Gastrocnemius medialis (tissue), 4 donors: ENCODE measurements around the gene ADAMTSL5. TPM values are rescaled to one million over a fixed set of nuclear protein-coding genes. Genes with fewer than 3 reads are reported as not detected.

Source experiments
- ATAC-seq, 2 donors: fragments of 150-250 bp; one replicate each; pipeline ENCODE4 v1.9.1; 2016
- DNase-seq, 2 donors: peaks; one replicate each; pipeline ENCODE4 v3.0.0-alpha.2; 2019
- H3K27ac ChIP-seq, 4 donors: fragments of 200-600 bp; sonication (generic); 1 replicate in 1 of 4; 2 replicates in 3 of 4; pipeline ENCODE4 v1.5.1; 2016 to 2018; ENCODE audit warnings: mild to moderate bottlenecking in 2 of 4, moderate library complexity in 1 of 4
- H3K27me3 ChIP-seq, 3 donors: fragments of 200-600 bp; sonication (generic) in 2 of 3; 1 replicate in 1 of 3; 2 replicates in 2 of 3; pipeline versions ENCODE4 v1.5.1 to v1.6.0; 2016 to 2019; ENCODE audit warnings: mild to moderate bottlenecking in 1 of 3, moderate library complexity in 1 of 3
- H3K36me3 ChIP-seq, 2 donors: fragments of 200-600 bp; sonication (generic) in 1 of 2; one replicate each; pipeline ENCODE4 v1.5.1; 2017 to 2018
- H3K4me1 ChIP-seq, 2 donors: fragments of 200-600 bp; sonication (generic) in 1 of 2; one replicate each; pipeline ENCODE4 v1.5.1; 2016 to 2017; ENCODE audit warnings: mild to moderate bottlenecking in 2 of 2
- H3K4me3 ChIP-seq, 4 donors: fragments of 200-600 bp; sonication (generic) in 3 of 4; 1 replicate in 1 of 4; 2 replicates in 3 of 4; pipeline ENCODE4 v1.5.1; 2016 to 2019; ENCODE audit warnings: mild to moderate bottlenecking in 2 of 4
- H3K9me3 ChIP-seq, 3 donors: fragments of 200-600 bp; sonication (generic) in 2 of 3; 1 replicate in 1 of 3; 2 replicates in 2 of 3; pipeline ENCODE4 v1.5.1; 2016 to 2019
- POLR2A ChIP-seq, 2 donors: fragments of 450-650 bp; IDR thresholded peaks; one replicate each; pipeline ENCODE4 v1.6.1; 2017; ENCODE audit warnings: antibody characterized with exemption in 2 of 2, mild to moderate bottlenecking in 2 of 2, moderate library complexity in 2 of 2
- in situ Hi-C, 4 donors: fragments of 200-750 bp; cut with MboI; loops; one replicate each; pipeline versions ENCODE4 v1.15.0 to v1.8.0; 2017; ENCODE audit warnings: low sequenced_read_pairs in 4 of 4
- intact Hi-C: fragments of 100-400 bp; cut with DNase I; formaldehyde crosslinking; loops from one replicate; pipeline ENCODE4 v1.15.1; 2023; ENCODE audit warnings: low total_unique reads
- total RNA-seq, 4 donors: library from RNA; depleted of rRNA; stranded (reverse); fragments of >200 nt; gene quantifications; one replicate each; pipeline versions ENCODE4 v1.1.0 to v1.2.3, GENCODE V29; 2016
- TF ChIP-seq, protein P1 (sequence below), 5 experiments: fragments of 450-650 bp in 3 of 5; fragments of 200-600 bp in 2 of 5; sonication (generic) in 2 of 5; IDR thresholded peaks in 4 of 5; conservative IDR thresholded peaks in 1 of 5; 1 replicate in 4 of 5; 2 replicates in 1 of 5; pipeline ENCODE4 v1.5.1; 2016 to 2019; ENCODE audit warnings: antibody characterized with exemption in 5 of 5, mild to moderate bottlenecking in 3 of 5, moderate library complexity in 3 of 5

ADAMTSL5 gene
- total RNA-seq, 4 donors from 2014 or later = 0.41 to 6.5 (median 3.0) TPM

- TF ChIP-seq, protein P1, sequence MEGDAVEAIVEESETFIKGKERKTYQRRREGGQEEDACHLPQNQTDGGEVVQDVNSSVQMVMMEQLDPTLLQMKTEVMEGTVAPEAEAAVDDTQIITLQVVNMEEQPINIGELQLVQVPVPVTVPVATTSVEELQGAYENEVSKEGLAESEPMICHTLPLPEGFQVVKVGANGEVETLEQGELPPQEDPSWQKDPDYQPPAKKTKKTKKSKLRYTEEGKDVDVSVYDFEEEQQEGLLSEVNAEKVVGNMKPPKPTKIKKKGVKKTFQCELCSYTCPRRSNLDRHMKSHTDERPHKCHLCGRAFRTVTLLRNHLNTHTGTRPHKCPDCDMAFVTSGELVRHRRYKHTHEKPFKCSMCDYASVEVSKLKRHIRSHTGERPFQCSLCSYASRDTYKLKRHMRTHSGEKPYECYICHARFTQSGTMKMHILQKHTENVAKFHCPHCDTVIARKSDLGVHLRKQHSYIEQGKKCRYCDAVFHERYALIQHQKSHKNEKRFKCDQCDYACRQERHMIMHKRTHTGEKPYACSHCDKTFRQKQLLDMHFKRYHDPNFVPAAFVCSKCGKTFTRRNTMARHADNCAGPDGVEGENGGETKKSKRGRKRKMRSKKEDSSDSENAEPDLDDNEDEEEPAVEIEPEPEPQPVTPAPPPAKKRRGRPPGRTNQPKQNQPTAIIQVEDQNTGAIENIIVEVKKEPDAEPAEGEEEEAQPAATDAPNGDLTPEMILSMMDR (IDR thresholded peaks at IDR 0.05 in 4 of 5, conservative IDR thresholded peaks at IDR 0.05 in 1 of 5) = no peak
- TF ChIP-seq POLR2A (IDR thresholded peaks at IDR 0.05) = no peak
- H3K4me1 ChIP-seq = no peaks in the 10 kb centered on the region
- H3K36me3 ChIP-seq = no peaks in the 10 kb centered on the region
- in situ Hi-C loops = no loop called here
- intact Hi-C loops = no loop called here
- DNase-seq = no peak
- ATAC-seq = no peak
- H3K27ac ChIP-seq = no peak overlapping the region
- peaks cover 7 to 17% (median 16%) of the 10 kb centered on the region in 3 donors for H3K27me3 ChIP-seq
- no peaks in the 10 kb centered on the region for H3K9me3 ChIP-seq
- no peak overlapping the region for H3K4me3 ChIP-seq
These were observed 15.1 kb downstream of the ADAMTSL5 start for GRCh38 chr19:1497578-1498235.

- in situ Hi-C loops = no loop called here
- H3K27me3 ChIP-seq = peaks cover 6 to 17% (median 16%) of the 10 kb centered on the region in 3 donors
- no peak for ATAC-seq
These were observed 15.9 kb downstream of the ADAMTSL5 start for GRCh38 chr19:1496714-1497577.

GRCh38 chr19:1495799-1496713 lies 16.8 kb downstream of the ADAMTSL5 start:
- TF ChIP-seq, protein P1 (IDR thresholded peaks at IDR 0.05 in 4 of 5, conservative IDR thresholded peaks at IDR 0.05 in 1 of 5) = no peak
- TF ChIP-seq POLR2A (IDR thresholded peaks at IDR 0.05) = no peak
- in situ Hi-C loops = no loop called here
- H3K27me3 ChIP-seq = peaks cover 6 to 16% (median 14%) of the 10 kb centered on the region in 3 donors
- no peaks in the 10 kb centered on the region for H3K36me3 ChIP-seq
- H3K4me1 ChIP-seq = peaks cover 4 to 5% of the 10 kb centered on the region in 2 donors
- intact Hi-C loops = no loop called here
- ATAC-seq (no peak), DNase-seq (no peak)
- no peak overlapping the region for H3K27ac ChIP-seq
- H3K9me3 ChIP-seq = no peaks in the 10 kb centered on the region
- no peak overlapping the region for H3K4me3 ChIP-seq

More at GRCh38 chr19:1496714-1497577, 15.9 kb downstream of the ADAMTSL5 start:
- no peaks in the 10 kb centered on the region for H3K9me3 ChIP-seq
- no peak overlapping the region for H3K4me3 ChIP-seq
- intact Hi-C loops = no loop called here
- no peak for DNase-seq
- no peak overlapping the region for H3K27ac ChIP-seq
- TF ChIP-seq POLR2A (IDR thresholded peaks at IDR 0.05) = no peak
- TF ChIP-seq, protein P1 (IDR thresholded peaks at IDR 0.05 in 4 of 5, conservative IDR thresholded peaks at IDR 0.05 in 1 of 5) = no peak
- no peaks in the 10 kb centered on the region for H3K36me3 ChIP-seq
- H3K4me1 ChIP-seq = no peaks in the 10 kb centered on the region

DNA sequence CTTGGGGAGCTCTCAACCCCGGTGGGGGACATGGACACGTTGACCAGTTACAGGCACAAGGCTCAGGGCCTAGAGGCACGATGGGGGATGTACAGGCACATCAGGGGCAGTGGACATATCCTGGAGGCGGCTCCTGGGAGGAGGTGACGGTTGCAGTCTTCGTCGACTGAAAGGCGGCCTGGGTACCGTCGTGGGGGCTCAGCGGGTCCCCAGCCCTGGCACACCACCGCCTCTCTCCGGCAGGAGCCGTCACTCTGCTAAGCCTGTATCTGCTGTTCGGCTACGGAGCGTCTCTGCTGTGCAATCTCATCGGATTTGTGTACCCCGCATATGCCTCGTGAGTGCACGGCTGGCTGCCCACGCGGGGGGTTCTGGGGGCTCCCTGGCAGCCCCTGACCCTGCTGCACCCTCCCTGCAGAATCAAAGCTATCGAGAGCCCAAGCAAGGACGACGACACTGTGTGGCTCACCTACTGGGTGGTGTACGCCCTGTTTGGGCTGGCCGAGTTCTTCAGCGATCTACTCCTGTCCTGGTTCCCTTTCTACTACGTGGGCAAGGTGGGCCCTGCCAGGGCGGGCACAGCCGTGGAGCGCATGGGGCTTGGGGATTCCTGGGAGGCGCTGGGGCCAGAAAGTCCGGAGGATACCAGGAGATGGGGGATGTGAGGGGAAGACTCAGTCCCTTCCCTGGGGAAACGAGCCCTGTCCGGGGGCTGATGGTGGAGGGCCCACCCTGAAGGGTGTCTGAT lies 17.6 kb downstream of the ADAMTSL5 start:
- no peak for ATAC-seq
- H3K27ac ChIP-seq = no peak overlapping the region
- peaks cover 6 to 16% (median 12%) of the 10 kb centered on the region in 3 donors for H3K27me3 ChIP-seq
- H3K9me3 ChIP-seq = no peaks in the 10 kb centered on the region
- DNase-seq = no peak
- H3K4me3 ChIP-seq = no peak overlapping the region
- intact Hi-C loops = no loop called here
- peaks cover 4 to 5% of the 10 kb centered on the region in 2 donors for H3K4me1 ChIP-seq
- no peak for TF ChIP-seq POLR2A (IDR thresholded peaks at IDR 0.05)
- TF ChIP-seq, protein P1 (IDR thresholded peaks at IDR 0.05 in 4 of 5, conservative IDR thresholded peaks at IDR 0.05 in 1 of 5) = no peak
- in situ Hi-C loops = no loop called here
- H3K36me3 ChIP-seq = no peaks in the 10 kb centered on the region
